Stimulated activated CD4-positive, alpha-beta T cell treated with anti-CD3 and anti-CD28 coated beads, Interleukin-1b, Interleukin-23, amount 100 ng/mL, for 1 hour (primary cell): ENCODE measurements around the gene SYNGR1.
"Not testable (repeated sequence)": the region's sequence is repeated elsewhere in the genome, so short reads cannot be mapped to it uniquely, and the experiment has no call there.

ENCODE experiments used
- DNase-seq, 2 donors: peaks; one replicate each; pipeline ENCODE4 v3.0.0-alpha.2; 2020; ENCODE audit warnings: low read depth in 2 of 2

SYNGR1 gene

DNA sequence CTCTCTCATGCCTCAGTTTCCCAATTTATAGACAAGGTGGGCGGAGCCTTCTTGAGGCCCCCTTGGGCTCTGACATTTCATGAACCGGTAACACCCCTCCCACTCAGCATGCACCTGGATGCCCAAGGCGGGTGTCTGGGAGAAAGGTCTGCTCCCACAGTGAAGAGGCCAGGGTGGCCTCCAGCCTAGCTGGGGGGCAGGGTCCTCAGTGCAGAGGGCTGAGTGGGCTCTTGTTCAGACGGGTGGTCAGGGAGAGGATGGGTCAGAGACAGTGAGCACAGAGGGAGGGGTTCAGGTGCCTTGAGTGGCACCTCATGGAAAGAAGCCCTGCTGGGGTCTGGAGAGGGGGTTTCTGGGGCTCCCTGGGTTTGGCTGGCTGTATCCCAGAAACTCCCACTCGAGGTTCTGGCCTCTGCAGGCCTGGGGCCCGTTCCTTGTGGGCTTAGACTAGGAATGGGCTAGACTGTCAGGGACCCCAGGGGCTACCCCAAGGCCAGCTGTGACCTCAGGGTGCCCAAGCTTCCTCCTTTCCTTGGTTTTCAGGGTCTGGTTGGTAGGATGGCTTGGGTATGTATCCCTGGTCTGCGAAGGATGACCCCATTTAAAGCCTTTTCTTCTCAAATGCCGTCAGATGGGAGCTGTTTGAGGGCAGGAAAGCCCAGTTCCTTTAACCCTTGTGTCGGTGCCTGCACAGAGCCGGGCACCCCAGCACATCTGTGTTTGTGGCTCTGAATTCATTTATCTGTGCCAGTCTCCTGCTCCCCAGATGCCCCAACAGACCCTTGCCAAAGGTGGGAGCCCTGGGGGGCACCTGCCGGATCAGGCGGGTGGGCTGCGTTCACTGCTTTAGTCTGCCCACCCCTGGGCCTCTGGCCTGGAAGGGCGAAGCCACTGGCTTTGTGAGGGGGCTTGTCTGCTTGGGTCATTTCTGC is 1.2 kb downstream of the SYNGR1 start:
- DNase-seq, result no peak

DNA sequence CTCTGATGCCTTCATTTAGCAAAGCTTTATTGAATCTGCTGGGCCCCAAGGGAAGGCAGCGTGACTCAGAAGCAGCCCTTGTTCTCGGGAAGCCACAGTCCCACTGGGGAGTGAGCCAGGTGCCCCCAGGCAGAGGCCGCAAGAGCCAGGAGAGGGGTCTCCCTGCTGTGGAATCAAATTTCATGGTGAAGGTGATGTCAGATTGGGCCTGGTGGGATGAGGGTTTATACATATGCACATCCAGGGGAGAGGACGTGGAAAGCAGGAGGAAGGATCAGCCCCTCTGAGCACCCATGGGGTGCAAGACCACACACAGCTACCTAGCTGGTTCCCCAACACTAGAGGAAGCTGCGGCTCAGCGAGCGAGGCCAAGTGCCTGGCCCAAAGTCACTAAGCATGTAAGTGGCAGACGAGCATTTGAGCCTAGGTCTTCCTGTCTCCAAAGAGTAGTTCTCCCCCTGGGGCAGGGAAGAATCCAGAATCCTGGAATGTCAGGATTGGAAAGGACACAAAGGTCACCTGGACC is 2.0 kb downstream of the SYNGR1 start:
- DNase-seq, result no peak

DNA sequence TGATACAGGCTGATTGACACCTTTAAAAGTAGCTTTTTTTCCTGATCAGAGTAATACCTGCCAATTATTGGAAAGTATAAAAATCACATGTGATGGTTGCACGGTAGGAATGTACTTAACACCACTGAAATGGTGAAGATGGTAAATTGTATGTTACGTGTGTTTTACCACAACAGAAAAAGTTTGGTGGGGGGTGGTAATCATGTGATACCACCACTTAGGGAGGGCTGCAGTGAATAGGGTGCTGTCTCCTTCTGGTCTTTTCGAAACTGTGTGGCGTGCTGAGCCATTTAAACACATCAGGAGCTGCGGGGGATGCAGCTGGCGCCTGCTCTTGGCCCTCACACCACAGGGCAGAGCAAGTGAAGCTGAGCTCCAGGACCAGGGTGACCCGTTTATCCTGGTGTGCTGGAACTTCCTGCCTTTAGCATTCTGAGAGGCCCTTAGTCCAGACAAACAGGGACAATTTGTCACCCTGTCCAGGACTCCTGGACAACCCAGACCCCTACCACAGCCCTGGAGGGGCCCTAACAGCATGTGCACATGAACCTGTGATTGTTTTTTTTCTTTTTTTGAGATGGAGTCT is 2.6 kb downstream of the SYNGR1 start:
- DNase-seq, result no peak

DNA sequence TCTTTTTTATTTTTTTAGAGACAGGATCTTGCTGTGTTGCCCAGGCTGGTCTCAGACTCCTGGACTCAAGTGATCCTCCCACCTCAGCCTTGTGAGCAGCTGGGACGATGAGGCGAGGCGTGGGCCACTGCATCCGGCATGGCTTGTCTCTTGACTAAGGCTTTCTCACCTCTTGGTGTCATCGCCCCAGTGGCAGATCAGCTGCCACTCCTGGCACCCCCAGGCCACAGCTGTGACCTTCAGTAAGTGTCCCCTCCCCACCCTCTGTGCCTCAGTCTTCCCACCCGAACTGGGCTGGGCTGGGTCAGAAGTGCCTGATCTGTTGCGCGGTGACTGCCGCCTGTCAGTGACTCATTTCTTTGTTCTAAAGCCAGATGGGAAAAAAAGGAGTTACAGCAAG is 3.6 kb downstream of the SYNGR1 start:
- DNase-seq, result no peak

DNA sequence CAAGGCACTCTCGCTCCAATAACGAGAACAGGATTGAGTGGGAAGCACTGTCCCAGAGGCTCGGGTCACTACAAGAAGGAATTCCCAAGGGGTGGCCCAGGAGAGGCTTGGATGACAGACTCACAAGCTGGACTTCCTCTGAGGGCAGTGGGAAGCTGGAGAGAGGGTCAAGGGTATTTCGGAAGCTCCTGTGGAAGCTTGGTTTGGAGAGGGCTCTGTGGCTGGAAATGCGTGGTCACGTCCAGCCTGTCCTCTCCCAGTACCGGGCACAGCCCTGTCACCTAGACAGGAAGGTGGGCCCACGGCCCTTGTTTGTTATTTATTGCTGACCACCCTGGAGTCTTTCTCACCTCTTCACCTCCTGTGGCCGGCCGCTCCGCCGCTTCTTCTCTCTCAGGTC is 5.3 kb downstream of the SYNGR1 start:
- no peak for DNase-seq

DNA sequence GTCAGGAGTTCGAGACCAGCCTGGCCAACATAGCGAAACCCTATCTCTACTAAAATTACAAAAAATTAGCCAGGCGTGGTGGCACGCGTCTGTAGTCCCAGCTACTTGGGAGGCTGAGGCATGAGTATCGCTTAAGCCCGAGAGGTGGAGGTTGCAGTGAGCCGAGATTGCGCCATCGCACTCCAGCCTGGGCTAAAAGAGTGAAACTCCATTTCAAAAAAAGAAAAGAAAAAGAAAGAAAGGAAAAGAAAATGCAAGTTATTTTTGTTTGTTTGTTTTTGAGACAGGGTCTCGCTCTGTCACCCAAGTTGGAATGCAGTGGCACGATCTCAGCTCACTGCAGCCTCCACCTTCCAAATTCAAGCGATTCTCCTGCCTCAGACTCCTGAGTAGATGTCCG is 6.0 kb downstream of the SYNGR1 start:
- not testable (repeated sequence) for DNase-seq

DNA sequence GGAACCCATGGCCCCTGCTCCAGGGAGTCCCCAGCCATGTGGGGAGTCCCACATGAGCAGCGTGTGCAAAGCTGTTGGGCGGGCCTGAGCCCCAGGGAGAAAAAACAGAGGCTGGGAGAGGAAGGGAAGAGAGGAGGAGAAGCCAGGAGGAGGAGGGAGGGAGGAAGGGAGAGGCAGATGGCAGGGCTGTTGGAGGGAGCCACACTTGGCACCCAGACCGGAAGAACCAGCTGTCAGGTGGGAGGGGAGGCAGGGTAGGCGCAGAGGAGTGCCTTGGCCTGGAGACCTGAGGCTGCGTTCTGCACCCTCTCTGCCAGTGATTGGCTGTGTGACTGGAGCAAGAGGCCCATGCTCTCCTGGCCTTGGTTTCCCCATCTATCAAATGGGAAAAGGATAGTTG is 6.7 kb downstream of the SYNGR1 start:
- no peak for DNase-seq

DNA sequence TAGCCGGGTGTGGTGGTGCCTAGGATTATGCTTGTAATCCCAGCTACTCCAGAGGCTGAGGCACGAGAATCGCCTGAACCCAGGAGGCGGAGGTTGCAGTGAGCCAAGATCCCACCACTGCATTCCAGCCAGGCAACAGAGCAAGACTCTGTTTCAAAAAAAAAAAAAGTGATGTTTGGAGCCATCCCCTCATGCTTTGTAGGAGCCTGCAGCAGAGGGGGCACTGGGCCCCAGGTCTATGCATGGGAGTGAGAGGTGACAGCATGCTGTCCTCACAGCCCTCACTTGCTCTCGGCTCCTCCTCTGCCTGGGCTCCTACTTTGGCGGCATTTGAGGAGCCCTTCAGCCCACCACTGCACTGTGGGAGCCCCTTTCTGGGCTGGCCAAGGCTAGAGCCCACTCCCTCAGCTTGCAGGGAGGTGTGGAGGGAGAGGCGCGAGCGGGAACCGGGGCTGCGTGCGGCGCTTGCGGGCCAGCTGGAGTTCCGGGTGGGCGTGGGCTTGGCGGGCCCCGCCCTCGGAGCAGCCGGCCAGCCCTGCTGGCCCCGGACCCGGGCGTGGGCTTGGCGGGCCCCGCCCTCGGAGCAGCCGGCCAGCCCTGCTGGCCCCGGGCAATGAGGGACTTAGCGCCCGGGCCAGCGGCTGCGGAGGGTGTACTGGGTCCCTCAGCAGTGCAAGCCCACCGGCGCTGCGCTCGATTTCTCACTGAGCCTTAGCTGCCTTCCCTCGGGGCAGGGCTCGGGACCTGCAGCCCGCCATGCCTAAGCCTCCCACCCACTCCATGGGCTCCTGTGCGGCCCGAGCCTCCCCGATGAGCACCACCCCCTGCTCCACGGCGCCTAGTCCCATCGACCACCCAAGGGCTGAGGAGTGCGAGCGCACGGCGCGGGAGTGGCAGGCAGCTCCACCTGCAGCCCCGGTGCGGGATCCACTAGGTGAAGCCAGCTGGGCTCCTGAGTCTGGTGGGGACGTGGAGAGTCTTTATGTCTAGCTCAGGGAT is 7.6 kb downstream of the SYNGR1 start:
- DNase-seq, result not testable (repeated sequence)

DNA sequence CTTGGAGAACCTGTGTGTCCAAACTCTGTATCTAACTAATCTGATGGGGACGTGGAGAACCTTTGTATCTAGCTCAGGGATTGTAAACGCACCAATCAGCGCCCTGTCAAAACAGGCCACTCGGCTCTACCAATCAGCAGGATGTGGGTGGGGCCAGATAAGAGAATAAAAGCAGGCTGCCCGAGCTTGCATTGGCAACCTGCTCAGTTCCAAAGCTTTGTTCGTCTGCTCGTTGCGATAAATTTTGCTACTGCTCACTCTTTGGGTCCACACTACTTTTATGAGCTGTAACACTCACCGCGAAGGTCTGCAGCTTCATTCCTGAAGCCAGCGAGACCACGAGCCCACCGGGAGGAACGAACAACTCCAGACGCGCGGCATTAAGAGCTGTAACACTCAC is 8.4 kb downstream of the SYNGR1 start:
- not testable (repeated sequence) for DNase-seq

DNA sequence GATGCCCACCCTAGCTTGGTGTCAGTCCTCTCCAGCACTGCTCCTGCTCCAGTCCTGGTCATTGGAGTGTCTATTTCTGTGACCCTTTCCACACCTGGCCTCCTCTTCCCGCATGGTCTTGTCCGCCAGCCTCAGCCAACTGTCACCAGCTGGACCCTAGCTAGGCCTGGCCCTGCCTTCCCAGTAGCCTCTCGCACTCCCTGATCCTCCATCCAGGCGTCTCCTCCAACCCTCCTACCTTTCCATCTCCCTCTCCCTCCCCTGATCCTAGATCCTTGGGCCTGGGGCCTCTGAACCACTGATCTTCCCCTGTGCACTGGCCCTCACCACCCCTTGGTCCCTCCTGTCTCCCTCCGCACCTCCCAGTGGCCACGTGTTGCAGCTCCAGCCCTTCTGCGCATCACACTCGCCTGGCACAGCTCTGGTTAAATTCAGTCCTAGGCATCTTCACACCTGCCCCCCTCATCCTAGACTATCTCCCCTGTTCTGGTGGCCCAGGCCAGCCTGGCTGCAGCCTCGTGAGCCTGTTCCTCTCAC is 9.9 kb downstream of the SYNGR1 start:
- DNase-seq, result no peak

DNA sequence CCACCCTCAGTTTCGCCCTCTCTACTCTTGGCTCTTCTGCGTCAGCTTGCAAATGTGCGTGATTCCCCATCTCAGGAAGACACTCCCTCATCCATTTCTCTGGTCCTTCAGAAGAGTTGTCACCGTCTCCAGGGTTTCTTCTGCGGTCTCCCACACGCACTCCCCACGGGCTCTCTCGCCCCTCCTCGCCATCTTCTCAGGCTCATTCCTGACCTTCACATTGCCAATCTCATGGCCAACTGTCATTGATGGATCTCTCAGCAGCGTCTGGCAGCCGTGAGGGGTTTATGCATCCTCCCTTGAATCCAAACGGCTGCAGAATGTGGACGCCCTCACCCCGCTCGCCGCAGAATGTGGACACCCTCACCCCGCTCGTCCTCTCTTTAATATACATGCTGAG is 10.5 kb downstream of the SYNGR1 start:
- DNase-seq, result no peak

DNA sequence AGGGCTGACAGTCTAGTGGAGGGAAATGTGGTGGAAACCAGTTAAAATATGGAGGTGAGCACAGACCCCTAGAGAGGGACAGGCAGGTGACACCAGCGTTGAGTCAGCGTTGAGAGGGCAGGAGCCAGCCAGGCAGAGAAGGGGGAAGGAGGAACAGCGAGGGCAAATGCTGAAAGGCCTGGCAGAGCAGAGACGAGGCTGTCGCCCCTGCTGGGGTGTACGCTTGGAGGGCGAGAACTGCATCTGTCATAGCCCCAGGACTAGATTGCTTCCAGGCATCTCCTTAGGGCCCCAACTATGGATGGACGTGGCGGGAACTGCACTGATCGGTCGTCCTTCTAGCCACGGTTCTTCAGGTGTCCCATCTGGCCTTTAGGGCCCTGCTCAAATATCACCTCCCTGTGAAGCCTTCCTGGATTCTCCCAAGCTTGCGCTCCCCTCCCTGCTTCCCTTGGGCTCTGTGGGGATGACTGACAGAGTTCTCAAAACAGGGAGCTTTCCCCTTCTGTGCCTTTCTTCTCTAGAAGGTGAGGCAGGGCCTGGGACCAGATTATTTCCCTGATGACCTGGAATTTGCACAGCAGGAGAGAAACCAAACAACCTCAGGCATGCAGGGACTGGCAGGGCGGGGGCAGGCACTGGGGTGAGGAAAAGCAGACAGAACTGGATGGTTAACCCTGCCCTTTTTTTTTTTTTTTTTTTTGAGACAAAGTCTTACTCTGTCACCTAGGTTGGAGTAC is 11.1 kb downstream of the SYNGR1 start:
- DNase-seq, result no peak

DNA sequence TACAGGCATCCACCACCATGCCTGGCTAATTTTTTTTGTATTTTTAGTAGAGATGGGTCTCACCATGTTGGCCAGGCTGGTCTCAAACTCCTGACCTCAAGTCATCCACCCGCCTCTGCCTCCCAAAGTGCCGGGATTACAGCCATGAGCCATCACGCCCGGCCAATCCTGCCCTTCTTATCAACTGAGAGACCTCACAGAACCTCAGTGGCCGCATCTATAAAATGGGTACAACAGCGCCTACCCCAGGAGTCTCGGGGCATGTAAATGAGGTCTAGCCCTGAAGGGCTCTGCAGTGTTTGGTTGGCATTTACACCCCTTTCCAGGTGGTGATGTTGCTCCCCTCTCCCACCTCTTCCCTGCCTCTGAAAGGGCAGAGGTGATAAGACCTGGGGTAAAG is 11.7 kb downstream of the SYNGR1 start:
- DNase-seq, result no peak

DNA sequence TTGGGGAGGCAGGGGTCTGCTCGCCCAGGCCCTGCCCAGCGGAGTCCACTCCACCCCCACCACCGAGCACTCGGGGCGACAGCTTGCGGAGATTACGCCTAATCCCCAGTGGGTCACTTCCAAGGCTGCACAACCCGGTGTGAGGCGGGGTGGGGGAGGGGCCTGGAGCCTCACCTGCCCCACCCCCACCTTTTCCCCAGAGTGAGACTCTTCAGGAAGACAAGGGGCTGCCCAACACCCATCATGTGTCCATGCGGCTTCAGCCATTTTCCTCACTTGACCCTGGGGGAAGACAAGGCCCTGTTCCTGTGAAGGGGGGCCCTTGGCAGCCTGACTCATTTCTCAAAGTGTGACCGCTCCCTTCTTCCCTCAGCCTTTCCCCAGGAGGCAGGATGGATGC is 12.5 kb downstream of the SYNGR1 start:
- no peak for DNase-seq

DNA sequence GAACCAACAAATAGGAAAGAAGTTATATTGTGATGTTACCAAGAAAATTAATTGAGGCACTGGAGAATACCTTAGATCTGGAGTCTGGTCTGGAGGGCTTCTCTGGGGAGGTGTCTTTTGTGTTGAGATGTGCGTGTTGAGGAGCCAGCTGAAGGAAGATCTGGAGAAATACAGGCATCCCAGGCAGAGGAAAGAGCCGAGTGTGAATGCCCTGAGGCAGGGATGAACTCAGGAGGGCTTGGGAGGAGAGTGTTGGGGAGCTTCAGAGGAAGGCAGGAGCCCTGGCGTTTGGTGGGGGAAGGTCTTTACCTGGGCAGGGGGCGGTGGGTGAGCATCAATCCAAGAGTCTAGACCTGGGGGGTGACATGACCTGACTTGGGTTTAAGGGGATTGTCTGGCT is 13.1 kb downstream of the SYNGR1 start:
- DNase-seq, result no peak

DNA sequence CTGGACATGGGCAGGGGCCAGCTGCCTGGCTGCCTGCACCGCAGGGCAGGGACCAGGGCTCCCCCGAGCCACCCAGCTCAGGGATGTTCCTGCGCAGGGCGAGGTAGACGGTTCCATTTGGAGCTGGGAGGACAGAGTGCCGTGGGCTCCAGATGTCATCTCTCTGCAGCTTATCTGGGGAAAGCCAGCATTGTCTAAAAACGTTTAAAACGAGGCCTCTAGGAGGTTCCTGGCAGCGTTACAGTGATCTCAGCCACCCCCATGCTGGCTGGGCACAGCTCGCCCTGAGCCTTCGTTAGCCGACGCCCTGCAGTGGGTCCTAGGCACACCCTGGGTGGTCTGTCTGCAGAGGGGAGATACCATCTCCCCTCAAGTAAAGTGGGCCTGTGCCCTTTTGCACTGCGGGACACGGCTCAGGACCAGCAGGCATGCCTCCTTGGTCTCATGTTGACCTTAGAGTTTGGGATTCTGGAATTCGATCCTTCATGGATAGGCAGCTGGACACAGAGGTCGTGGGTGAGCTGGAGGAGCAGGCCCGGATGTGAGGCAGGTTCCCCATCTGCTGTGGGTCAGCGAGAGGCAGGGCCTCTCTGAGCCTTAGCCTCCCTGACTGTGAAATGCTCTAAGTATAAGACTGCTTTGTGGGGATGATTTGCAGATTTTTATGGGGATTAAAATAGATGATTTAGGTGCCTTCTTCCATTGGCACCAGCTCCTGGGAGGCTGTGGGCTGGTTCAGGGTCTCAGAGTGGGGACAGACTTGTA is 14.1 kb downstream of the SYNGR1 start:
- no peak for DNase-seq

DNA sequence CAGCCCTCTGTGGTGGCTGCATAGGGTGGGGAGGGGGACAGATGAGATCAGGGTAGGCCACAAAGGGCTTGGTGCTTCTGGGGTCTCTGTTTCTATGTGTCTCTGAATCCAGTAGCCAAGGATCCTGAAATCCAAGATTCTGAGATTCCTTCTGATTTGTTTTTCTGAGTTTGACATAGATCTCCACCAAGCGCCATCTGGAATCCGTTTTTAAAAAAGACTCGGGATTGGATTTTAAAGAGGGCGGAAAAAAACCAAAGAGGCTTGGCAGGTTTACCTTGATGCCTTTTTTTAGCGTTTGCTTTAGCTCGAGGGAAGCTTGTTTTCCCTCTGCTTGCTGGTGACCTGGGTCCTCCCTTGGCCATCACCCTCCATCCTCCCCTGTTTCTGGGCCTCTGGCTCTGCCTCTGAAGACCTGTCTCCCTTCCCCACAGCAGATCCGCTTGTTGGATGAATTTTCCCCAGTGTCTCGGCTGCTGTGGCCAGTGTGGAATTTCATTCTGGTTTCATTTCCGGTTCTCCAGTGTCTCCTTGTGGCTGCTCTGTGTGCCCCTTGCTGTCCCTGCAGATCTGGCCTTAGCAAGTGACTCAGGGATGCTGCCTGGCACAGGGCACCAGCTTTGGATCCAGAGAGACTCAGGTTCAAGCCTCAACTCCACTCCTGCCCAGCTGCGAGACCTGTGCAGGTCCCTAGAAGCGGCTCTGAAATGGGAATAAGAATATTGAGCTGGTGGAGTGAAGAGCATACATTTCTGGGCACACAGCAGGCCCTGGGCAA is 15.1 kb downstream of the SYNGR1 start:
- no peak for DNase-seq

DNA sequence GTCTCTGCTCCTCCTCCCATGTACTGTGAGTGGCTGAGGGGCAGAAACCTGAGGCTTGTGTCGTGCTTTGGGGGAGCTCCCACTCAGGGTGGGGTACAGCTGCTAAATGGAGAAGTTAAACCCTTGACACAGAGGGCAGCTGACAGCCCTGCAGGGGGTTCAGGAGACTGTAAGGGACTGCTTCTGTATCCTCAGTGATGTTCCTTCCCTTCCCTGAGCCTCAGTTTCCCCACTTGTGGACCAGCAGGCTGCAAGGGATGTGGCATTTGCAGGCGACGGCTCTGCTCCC is 15.6 kb downstream of the SYNGR1 start:
- no peak for DNase-seq

DNA sequence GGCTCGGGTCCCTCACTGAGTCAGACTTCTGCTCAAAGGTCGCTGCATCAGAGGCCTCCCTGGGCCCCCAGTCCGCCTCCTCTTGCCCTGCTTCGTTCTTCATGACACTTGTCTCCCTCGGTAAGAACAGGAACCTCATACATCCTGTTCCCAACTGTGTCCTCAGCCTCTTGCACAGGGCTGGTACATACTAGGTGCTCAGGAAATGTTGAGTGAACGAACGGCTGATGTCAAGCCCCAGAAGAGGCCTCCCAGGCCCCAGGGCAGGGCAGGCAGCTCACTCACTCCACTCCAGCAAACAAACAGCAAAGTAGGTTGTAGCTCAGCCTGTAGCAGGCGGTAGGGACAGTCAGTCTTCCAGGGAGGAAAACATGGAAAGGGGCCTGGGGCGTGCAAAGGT is 17.2 kb downstream of the SYNGR1 start:
- DNase-seq, result no peak

DNA sequence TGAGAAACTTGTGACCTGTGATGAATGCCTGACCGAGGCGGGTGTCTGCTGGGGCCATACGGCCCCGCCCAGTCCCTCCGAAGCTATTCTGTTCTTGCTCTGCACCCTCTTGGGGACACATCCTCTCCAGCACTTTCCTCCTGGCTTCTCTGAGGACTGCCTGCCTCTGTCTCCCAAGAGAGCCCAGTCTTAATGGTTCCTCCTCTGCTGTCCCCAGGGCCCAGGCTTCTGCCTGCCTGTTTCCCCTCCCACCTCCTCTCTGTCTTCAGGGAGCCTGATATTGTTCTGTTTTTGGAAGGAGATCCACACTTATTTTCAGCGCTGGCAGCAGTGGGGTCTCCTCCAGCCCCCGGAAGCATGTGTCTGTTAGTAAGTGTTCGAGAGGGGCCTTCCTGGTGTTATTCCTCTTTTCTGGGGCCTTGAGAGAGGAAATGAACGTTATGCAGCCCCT is 18.7 kb downstream of the SYNGR1 start:
- DNase-seq, result no peak
